ENCODE results near the gene SLC39A3.

DNA sequence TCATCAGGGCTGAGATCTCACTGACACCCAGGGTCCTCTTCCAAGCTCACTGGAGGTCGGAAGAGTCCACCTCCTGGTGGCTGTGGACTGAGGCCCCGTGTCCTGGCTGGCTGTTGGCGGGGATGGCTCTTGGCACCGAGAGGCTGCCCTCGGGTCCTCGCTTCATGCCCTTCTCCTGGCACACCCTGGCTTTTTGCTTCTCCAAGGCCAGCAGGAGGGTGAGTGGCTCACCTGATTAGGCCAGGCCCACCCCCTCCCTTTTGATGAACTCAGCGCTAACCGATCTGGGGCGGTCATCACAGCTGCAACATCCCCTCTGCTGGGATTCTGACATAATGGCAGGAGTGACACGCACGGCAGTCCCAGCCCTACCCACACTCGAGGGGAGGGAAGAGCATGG is 4.4 kb downstream of the SLC39A3 start:
- TF ChIP-seq, protein P1, sequence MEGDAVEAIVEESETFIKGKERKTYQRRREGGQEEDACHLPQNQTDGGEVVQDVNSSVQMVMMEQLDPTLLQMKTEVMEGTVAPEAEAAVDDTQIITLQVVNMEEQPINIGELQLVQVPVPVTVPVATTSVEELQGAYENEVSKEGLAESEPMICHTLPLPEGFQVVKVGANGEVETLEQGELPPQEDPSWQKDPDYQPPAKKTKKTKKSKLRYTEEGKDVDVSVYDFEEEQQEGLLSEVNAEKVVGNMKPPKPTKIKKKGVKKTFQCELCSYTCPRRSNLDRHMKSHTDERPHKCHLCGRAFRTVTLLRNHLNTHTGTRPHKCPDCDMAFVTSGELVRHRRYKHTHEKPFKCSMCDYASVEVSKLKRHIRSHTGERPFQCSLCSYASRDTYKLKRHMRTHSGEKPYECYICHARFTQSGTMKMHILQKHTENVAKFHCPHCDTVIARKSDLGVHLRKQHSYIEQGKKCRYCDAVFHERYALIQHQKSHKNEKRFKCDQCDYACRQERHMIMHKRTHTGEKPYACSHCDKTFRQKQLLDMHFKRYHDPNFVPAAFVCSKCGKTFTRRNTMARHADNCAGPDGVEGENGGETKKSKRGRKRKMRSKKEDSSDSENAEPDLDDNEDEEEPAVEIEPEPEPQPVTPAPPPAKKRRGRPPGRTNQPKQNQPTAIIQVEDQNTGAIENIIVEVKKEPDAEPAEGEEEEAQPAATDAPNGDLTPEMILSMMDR (conservative IDR thresholded peaks at IDR 0.05; ENCODE audit: low read depth in 2 of 2): no peak
- no peak for TF ChIP-seq POLR2AphosphoS5 (IDR thresholded peaks at IDR 0.05; ENCODE audit: low read depth)
- no peak for TF ChIP-seq CREB1 (CRISPR knock-in tag; IDR thresholded peaks at IDR 0.05; ENCODE audit: low read depth)
- TF ChIP-seq, protein P2, sequence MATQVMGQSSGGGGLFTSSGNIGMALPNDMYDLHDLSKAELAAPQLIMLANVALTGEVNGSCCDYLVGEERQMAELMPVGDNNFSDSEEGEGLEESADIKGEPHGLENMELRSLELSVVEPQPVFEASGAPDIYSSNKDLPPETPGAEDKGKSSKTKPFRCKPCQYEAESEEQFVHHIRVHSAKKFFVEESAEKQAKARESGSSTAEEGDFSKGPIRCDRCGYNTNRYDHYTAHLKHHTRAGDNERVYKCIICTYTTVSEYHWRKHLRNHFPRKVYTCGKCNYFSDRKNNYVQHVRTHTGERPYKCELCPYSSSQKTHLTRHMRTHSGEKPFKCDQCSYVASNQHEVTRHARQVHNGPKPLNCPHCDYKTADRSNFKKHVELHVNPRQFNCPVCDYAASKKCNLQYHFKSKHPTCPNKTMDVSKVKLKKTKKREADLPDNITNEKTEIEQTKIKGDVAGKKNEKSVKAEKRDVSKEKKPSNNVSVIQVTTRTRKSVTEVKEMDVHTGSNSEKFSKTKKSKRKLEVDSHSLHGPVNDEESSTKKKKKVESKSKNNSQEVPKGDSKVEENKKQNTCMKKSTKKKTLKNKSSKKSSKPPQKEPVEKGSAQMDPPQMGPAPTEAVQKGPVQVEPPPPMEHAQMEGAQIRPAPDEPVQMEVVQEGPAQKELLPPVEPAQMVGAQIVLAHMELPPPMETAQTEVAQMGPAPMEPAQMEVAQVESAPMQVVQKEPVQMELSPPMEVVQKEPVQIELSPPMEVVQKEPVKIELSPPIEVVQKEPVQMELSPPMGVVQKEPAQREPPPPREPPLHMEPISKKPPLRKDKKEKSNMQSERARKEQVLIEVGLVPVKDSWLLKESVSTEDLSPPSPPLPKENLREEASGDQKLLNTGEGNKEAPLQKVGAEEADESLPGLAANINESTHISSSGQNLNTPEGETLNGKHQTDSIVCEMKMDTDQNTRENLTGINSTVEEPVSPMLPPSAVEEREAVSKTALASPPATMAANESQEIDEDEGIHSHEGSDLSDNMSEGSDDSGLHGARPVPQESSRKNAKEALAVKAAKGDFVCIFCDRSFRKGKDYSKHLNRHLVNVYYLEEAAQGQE (IDR thresholded peaks at IDR 0.05; ENCODE audit: unreplicated experiment): no peak
- no peak for TF ChIP-seq EZH2 (IDR thresholded peaks at IDR 0.05; ENCODE audit: low read depth, unreplicated experiment)
- TF ChIP-seq EZH2phosphoT487 (IDR thresholded peaks at IDR 0.05; ENCODE audit: unreplicated experiment): no peak
- TF ChIP-seq, protein P3, sequence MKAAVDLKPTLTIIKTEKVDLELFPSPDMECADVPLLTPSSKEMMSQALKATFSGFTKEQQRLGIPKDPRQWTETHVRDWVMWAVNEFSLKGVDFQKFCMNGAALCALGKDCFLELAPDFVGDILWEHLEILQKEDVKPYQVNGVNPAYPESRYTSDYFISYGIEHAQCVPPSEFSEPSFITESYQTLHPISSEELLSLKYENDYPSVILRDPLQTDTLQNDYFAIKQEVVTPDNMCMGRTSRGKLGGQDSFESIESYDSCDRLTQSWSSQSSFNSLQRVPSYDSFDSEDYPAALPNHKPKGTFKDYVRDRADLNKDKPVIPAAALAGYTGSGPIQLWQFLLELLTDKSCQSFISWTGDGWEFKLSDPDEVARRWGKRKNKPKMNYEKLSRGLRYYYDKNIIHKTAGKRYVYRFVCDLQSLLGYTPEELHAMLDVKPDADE (IDR thresholded peaks at IDR 0.05): no peak
- TF ChIP-seq ZNF114 (CRISPR knock-in tag; IDR thresholded peaks at IDR 0.05): no peak
- TF ChIP-seq NANOG (IDR thresholded peaks at IDR 0.05; ENCODE audit: borderline replicate concordance): no peak
- no peak for TF ChIP-seq JUNB (IDR thresholded peaks at IDR 0.05; ENCODE audit: unreplicated experiment)
- no peak for TF ChIP-seq STAT1 (IDR thresholded peaks at IDR 0.05; ENCODE audit: unreplicated experiment)
- TF ChIP-seq ZNF331 (CRISPR knock-in tag; IDR thresholded peaks at IDR 0.05; ENCODE audit: low read depth): no peak
- TF ChIP-seq, protein P4, sequence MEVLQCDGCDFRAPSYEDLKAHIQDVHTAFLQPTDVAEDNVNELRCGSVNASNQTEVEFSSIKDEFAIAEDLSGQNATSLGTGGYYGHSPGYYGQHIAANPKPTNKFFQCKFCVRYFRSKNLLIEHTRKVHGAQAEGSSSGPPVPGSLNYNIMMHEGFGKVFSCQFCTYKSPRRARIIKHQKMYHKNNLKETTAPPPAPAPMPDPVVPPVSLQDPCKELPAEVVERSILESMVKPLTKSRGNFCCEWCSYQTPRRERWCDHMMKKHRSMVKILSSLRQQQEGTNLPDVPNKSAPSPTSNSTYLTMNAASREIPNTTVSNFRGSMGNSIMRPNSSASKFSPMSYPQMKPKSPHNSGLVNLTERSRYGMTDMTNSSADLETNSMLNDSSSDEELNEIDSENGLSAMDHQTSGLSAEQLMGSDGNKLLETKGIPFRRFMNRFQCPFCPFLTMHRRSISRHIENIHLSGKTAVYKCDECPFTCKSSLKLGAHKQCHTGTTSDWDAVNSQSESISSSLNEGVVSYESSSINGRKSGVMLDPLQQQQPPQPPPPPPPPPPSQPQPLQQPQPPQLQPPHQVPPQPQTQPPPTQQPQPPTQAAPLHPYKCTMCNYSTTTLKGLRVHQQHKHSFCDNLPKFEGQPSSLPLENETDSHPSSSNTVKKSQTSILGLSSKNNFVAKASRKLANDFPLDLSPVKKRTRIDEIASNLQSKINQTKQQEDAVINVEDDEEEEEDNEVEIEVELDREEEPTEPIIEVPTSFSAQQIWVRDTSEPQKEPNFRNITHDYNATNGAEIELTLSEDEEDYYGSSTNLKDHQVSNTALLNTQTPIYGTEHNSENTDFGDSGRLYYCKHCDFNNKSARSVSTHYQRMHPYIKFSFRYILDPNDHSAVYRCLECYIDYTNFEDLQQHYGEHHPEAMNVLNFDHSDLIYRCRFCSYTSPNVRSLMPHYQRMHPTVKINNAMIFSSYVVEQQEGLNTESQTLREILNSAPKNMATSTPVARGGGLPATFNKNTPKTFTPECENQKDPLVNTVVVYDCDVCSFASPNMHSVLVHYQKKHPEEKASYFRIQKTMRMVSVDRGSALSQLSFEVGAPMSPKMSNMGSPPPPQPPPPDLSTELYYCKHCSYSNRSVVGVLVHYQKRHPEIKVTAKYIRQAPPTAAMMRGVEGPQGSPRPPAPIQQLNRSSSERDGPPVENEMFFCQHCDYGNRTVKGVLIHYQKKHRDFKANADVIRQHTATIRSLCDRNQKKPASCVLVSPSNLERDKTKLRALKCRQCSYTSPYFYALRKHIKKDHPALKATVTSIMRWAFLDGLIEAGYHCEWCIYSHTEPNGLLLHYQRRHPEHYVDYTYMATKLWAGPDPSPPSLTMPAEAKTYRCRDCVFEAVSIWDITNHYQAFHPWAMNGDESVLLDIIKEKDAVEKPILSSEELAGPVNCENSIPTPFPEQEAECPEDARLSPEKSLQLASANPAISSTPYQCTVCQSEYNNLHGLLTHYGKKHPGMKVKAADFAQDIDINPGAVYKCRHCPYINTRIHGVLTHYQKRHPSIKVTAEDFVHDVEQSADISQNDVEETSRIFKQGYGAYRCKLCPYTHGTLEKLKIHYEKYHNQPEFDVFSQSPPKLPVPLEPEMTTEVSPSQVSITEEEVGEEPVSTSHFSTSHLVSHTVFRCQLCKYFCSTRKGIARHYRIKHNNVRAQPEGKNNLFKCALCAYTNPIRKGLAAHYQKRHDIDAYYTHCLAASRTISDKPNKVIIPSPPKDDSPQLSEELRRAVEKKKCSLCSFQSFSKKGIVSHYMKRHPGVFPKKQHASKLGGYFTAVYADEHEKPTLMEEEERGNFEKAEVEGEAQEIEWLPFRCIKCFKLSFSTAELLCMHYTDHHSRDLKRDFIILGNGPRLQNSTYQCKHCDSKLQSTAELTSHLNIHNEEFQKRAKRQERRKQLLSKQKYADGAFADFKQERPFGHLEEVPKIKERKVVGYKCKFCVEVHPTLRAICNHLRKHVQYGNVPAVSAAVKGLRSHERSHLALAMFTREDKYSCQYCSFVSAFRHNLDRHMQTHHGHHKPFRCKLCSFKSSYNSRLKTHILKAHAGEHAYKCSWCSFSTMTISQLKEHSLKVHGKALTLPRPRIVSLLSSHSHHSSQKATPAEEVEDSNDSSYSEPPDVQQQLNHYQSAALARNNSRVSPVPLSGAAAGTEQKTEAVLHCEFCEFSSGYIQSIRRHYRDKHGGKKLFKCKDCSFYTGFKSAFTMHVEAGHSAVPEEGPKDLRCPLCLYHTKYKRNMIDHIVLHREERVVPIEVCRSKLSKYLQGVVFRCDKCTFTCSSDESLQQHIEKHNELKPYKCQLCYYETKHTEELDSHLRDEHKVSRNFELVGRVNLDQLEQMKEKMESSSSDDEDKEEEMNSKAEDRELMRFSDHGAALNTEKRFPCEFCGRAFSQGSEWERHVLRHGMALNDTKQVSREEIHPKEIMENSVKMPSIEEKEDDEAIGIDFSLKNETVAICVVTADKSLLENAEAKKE (CRISPR knock-in tag; IDR thresholded peaks at IDR 0.05): no peak

Data from GM23338 (cell line).